Measurements from ENCODE around the gene TPTE2. TPM values are rescaled to one million over a fixed set of nuclear protein-coding genes. Genes with fewer than 3 reads are reported as not detected.
"Not testable (repeated sequence)": the region's sequence is repeated elsewhere in the genome, so short reads cannot be mapped to it uniquely, and the experiment has no call there.

The TPTE2 gene
- polyA plus RNA-seq (ENCODE audit: insufficient read length in 10 of 10): under 1 TPM in 4 of 10 donors, not detected in 6; 0.11 to 0.31 (median 0.19) TPM
- long read RNA-seq, donor 1: 0 reads
- long read RNA-seq, donor 2: 0 reads
- long read RNA-seq, donor 3: 0 reads
- long read RNA-seq, donor 4: 0 reads
- long read RNA-seq, donor 5: 0 reads
- long read RNA-seq, donor 6: 0 reads
- long read RNA-seq, donor 7: 0 reads
- long read RNA-seq, donor 8: 0 reads
- long read RNA-seq, donor 9: 0 reads

GRCh38 chr13:19561127-19561582 lies at the start of gene TPTE2:
TPTE2 (minus strand) TSS chr13:19561532; CDS start chr13:19503234, 58,298 bp downstream.
- DNase-seq: not testable (repeated sequence)

GRCh38 chr13:19607523-19608078 lies 46.3 kb upstream of the TPTE2 start:
- DNase-seq: no peak

- DNase-seq: no peak
These were observed 45.4 kb upstream of the TPTE2 start for GRCh38 chr13:19606737-19607136.

- DNase-seq: no peak
These were observed 44.8 kb upstream of the TPTE2 start for GRCh38 chr13:19606152-19606551.

GRCh38 chr13:19605161-19605955 lies 44.0 kb upstream of the TPTE2 start:
- no peak for DNase-seq

GRCh38 chr13:19604306-19604705 lies 43.0 kb upstream of the TPTE2 start:
- no peak for DNase-seq

GRCh38 chr13:19601749-19602725 lies 40.7 kb upstream of the TPTE2 start:
- peak; percentile 6 to 65 (median 41) for DNase-seq

GRCh38 chr13:19597523-19597922 lies 36.2 kb upstream of the TPTE2 start:
- DNase-seq: peak in 1 of 3 donors; percentile 8

- DNase-seq: no peak
These were observed 35.6 kb upstream of the TPTE2 start for GRCh38 chr13:19596960-19597361.

- no peak for DNase-seq
These were observed 34.8 kb upstream of the TPTE2 start for GRCh38 chr13:19596086-19596485.

GRCh38 chr13:19592657-19593180 lies 31.4 kb upstream of the TPTE2 start:
- DNase-seq: no peak

- DNase-seq: no peak
These were observed 30.5 kb upstream of the TPTE2 start for GRCh38 chr13:19591864-19592263.

- no peak for DNase-seq
These were observed 29.1 kb upstream of the TPTE2 start for GRCh38 chr13:19590423-19590822.

GRCh38 chr13:19589312-19589711 lies 28.0 kb upstream of the TPTE2 start:
- no peak for DNase-seq

- no peak for DNase-seq
These were observed 26.4 kb upstream of the TPTE2 start for GRCh38 chr13:19587635-19588300.

- peak in 1 of 3 donors; percentile 7 for DNase-seq
These were observed 25.7 kb upstream of the TPTE2 start for GRCh38 chr13:19586904-19587634.

GRCh38 chr13:19581675-19582074 lies 20.3 kb upstream of the TPTE2 start:
- DNase-seq: no peak

- DNase-seq: no peak
These were observed 13.9 kb upstream of the TPTE2 start for GRCh38 chr13:19575230-19575629.

- DNase-seq: no peak
These were observed 11.9 kb upstream of the TPTE2 start for GRCh38 chr13:19573120-19573716.

- DNase-seq: no peak
These were observed 10.9 kb upstream of the TPTE2 start for GRCh38 chr13:19572280-19572679.

Measured in muscle of back (tissue), 13 donors.